Sigmoid colon (tissue), 7 donors: ENCODE data around the gene MAN2A2. TPM values are rescaled to one million over a fixed set of nuclear protein-coding genes. Genes with fewer than 3 reads are reported as not detected.

Source experiments
- DNase-seq: peaks from one replicate; pipeline ENCODE4 v3.0.0-alpha.2; 2019
- H3K27ac ChIP-seq, 4 donors: fragments of 200-600 bp; sonication (generic); one replicate each; pipeline ENCODE4 v1.5.1; 2016 to 2019; ENCODE audit warnings: mild to moderate bottlenecking in 1 of 4
- H3K27me3 ChIP-seq, 3 donors: fragments of 200-600 bp; sonication (generic); one replicate each; pipeline ENCODE4 v1.5.1; 2019; ENCODE audit warnings: mild to moderate bottlenecking in 1 of 3
- H3K36me3 ChIP-seq, 4 donors: fragments of 200-600 bp; sonication (generic); one replicate each; pipeline ENCODE4 v1.5.1; 2016 to 2019
- H3K4me1 ChIP-seq, 4 donors: fragments of 200-600 bp; sonication (generic); one replicate each; pipeline ENCODE4 v1.5.1; 2017 to 2019
- H3K4me3 ChIP-seq, 4 donors: fragments of 200-600 bp; sonication (generic); one replicate each; pipeline ENCODE4 v1.5.1; 2017 to 2019; ENCODE audit warnings: mild to moderate bottlenecking in 2 of 4, moderate library complexity in 1 of 4
- H3K9me3 ChIP-seq, 4 donors: fragments of 200-600 bp in 3 of 4; sonication (generic) in 3 of 4; one replicate each; pipeline versions ENCODE4 v1.5.1 to v1.6.1; 2013 to 2019
- EP300 ChIP-seq, 4 donors: sonication (generic); formaldehyde crosslinking; IDR thresholded peaks; one replicate each; pipeline ENCODE4 v1.6.1; 2017; ENCODE audit warnings: antibody characterized with exemption in 4 of 4
- POLR2A ChIP-seq, 2 donors: fragments of 450-650 bp; IDR thresholded peaks; one replicate each; pipeline ENCODE4 v1.6.1; 2016; ENCODE audit warnings: antibody characterized with exemption in 2 of 2, mild to moderate bottlenecking in 2 of 2, moderate library complexity in 2 of 2
- POLR2AphosphoS5 ChIP-seq, 4 donors: sonication (generic); formaldehyde crosslinking; IDR thresholded peaks; one replicate each; pipeline ENCODE4 v1.6.1; 2017; ENCODE audit warnings: antibody characterized with exemption in 4 of 4
- WGBS, 2 donors: extraction: QIAGEN DNeasy Blood & Tissue Kit; methylation state at CpG; one replicate each; pipeline ENCODE4 v1.1.7; 2013; 5-methylcytosine and 5-hydroxymethylcytosine counted together
- intact Hi-C: fragments of 100-400 bp; cut with DNase I; formaldehyde crosslinking; loops from one replicate; pipeline ENCODE4 v1.15.1; 2023
- polyA plus RNA-seq, 3 donors: library from polyadenylated mRNA; stranded (reverse); fragments of 200-250 nt; gene quantifications; one replicate each; pipeline ENCODE4 v1.2.3, GENCODE V29; 2013
- total RNA-seq, 4 donors: library from RNA; depleted of rRNA; stranded (reverse); fragments of >200 nt; gene quantifications; one replicate each; pipeline ENCODE4 v1.1.0, GENCODE V29; 2016
- TF ChIP-seq, protein P1 (sequence below), 4 experiments: fragments of 450-650 bp in 3 of 4; fragments of 200-600 bp in 1 of 4; IDR thresholded peaks; one replicate each; pipeline ENCODE4 v1.5.1; 2016 to 2019; ENCODE audit warnings: antibody characterized with exemption in 4 of 4, mild to moderate bottlenecking in 3 of 4, moderate library complexity in 2 of 4
- donor health status: healthy with polysubstance abuse.
- donor health status: Bipolar disorder and iron deficiency.
- donor health status: healthy.

MAN2A2 gene
- total and polyA plus RNA-seq, 7 donors: 3.7 to 57.6 (median 31.0) TPM

DNA sequence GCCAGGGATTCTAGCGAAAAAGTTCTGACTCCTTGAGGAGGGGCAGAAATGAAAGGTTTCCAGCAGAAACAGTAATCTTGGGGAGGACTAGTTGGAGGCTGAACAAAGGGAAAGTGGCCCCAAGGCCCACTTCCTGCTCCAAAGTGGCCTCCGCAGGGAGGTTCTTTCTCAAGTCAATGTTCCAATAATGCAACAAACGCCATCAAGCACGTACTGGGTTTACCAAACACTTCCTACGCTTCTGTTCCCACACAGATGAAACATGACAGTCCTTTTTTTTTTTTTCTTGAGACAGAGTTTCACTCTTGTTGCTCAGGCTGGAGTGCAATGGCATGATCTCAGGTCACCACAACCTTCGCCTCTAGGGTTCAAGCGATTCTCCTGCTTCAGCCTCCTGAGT, 42.0 kb downstream of the MAN2A2 start:
- WGBS, 2 donors: 88 to 96% methylated on average over 7 of the region's 7 CpGs
- Histone ChIP-seq H3K36me3 (peaks cover 40 to 99% (median 82%) of the 10 kb centered on the region in 4 donors), H3K4me1 (no peaks in the 10 kb centered on the region), H3K4me3 (no peak overlapping the region), H3K27me3 (no peaks in the 10 kb centered on the region), H3K27ac (no peak overlapping the region), H3K9me3 (no peaks in the 10 kb centered on the region)
- intact Hi-C loops: no loop called here
- TF ChIP-seq POLR2AphosphoS5 (IDR thresholded peaks at IDR 0.05) (no peak), EP300 (IDR thresholded peaks at IDR 0.05) (no peak), POLR2A (IDR thresholded peaks at IDR 0.05) (no peak)
- TF ChIP-seq, protein P1, sequence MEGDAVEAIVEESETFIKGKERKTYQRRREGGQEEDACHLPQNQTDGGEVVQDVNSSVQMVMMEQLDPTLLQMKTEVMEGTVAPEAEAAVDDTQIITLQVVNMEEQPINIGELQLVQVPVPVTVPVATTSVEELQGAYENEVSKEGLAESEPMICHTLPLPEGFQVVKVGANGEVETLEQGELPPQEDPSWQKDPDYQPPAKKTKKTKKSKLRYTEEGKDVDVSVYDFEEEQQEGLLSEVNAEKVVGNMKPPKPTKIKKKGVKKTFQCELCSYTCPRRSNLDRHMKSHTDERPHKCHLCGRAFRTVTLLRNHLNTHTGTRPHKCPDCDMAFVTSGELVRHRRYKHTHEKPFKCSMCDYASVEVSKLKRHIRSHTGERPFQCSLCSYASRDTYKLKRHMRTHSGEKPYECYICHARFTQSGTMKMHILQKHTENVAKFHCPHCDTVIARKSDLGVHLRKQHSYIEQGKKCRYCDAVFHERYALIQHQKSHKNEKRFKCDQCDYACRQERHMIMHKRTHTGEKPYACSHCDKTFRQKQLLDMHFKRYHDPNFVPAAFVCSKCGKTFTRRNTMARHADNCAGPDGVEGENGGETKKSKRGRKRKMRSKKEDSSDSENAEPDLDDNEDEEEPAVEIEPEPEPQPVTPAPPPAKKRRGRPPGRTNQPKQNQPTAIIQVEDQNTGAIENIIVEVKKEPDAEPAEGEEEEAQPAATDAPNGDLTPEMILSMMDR (IDR thresholded peaks at IDR 0.05): no peak
- DNase-seq: no peak

DNA sequence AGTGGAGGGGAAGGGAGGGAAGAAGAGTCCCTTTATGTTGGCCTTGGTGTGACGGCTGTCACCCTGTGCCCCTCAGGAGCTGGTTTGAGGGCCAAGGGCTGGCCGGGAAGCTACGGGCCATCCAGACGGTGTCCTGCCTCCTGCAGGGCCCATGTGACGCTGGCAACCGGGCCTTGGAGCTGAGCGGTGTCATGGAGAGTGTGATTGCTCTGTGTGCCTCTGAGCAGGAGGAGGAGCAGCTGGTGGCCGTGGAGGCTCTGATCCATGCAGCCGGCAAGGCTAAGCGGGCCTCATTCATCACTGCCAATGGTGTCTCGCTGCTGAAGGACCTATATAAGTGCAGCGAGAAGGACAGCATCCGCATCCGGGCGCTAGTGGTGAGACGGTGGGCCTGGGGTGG, 43.4 kb downstream of the MAN2A2 start:
- H3K4me1 ChIP-seq: no peaks in the 10 kb centered on the region
- intact Hi-C loops: no loop called here
- H3K27ac ChIP-seq: no peak overlapping the region
- no peak overlapping the region for H3K4me3 ChIP-seq
- DNase-seq: no peak
- no peaks in the 10 kb centered on the region for H3K27me3 ChIP-seq
- H3K36me3 ChIP-seq: peaks cover 34 to 99% (median 80%) of the 10 kb centered on the region in 4 donors
- no peaks in the 10 kb centered on the region for H3K9me3 ChIP-seq
- TF ChIP-seq EP300 (IDR thresholded peaks at IDR 0.05): no peak
- TF ChIP-seq, protein P1 (IDR thresholded peaks at IDR 0.05): no peak
- no peak for TF ChIP-seq POLR2AphosphoS5 (IDR thresholded peaks at IDR 0.05)
- TF ChIP-seq POLR2A (IDR thresholded peaks at IDR 0.05): no peak
- WGBS, 2 donors: 94 to 96% methylated on average over 16 of the region's 16 CpGs

DNA sequence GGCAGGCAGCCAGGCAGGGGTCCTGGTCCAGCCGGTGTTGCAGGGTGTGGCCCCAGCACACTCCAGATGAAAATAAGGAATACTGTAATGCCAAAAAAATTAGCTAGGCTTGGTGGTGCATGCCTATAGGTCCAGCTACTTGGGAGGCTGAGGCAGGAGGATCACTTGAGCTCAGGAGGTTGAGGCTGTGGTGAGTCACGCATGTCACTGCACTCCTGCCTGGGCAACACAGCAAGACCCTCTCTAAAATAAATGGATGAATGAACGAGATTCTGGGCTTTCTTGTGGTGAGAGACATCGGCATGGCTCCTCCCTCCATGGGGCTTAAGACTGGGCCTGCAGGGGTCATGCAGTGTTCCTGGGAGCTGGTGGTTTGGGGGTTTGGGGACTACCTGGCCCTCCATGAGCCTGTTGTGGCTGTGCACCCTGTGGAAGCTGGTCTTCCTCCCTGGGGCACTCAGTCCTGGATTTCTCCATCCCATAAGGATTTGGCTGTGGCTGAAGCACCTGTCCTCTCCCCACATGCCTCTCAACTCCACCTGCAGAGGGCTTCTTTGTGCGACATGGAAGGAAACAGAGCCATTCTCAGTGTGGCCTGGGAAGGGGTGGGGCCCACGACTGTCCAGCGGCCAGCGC, 44.0 kb downstream of the MAN2A2 start:
- Histone ChIP-seq H3K4me1 (no peaks in the 10 kb centered on the region), H3K27me3 (no peaks in the 10 kb centered on the region), H3K27ac (no peak overlapping the region), H3K4me3 (no peak overlapping the region), H3K36me3 (peaks cover 32 to 99% (median 77%) of the 10 kb centered on the region in 4 donors), H3K9me3 (no peaks in the 10 kb centered on the region)
- TF ChIP-seq POLR2AphosphoS5 (IDR thresholded peaks at IDR 0.05) (no peak), EP300 (IDR thresholded peaks at IDR 0.05) (no peak), POLR2A (IDR thresholded peaks at IDR 0.05) (no peak)
- TF ChIP-seq, protein P1 (IDR thresholded peaks at IDR 0.05): no peak
- WGBS, 2 donors: 86 to 93% methylated on average over 8 of the region's 8 CpGs
- no peak for DNase-seq
- intact Hi-C loops: no loop called here

DNA sequence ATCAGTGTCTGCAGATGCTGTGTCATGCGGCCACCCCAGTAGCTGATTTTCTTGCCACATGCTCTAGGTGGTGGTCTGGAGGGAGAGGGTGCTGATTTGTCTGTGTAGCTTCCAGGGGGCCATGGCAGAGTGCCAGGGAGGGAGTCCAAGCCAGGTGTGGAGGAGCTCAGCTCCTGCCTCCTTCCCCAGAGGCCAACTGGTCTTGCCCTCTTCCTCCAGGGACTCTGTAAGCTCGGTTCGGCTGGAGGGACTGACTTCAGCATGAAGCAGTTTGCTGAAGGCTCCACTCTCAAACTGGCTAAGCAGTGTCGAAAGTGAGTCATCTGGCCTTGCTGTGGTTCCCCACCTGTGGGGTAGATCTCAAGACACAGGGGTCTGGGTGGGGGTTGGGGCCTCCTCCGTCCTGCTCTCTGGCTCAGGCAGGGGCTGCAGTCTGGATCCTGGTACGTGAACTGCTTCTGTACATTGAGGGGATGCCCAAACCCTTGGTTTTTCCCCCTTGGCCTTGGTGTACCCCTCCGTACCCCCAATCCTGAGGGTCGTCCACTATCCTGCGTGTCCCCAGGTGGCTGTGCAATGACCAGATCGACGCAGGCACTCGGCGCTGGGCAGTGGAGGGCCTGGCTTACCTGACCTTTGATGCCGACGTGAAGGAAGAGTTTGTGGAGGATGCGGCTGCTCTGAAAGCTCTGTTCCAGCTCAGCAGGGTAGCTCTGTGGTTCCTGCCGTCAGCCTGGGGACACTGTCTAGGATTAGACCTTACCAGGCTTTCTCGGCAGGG, 44.7 kb downstream of the MAN2A2 start:
- DNase-seq: no peak
- Histone ChIP-seq H3K36me3 (peaks cover 32 to 99% (median 72%) of the 10 kb centered on the region in 4 donors), H3K27ac (no peak overlapping the region), H3K27me3 (no peaks in the 10 kb centered on the region), H3K4me3 (no peak overlapping the region), H3K9me3 (no peaks in the 10 kb centered on the region), H3K4me1 (no peaks in the 10 kb centered on the region)
- TF ChIP-seq POLR2AphosphoS5 (IDR thresholded peaks at IDR 0.05): no peak
- TF ChIP-seq, protein P1 (IDR thresholded peaks at IDR 0.05): no peak
- TF ChIP-seq EP300 (IDR thresholded peaks at IDR 0.05): no peak
- TF ChIP-seq POLR2A (IDR thresholded peaks at IDR 0.05): no peak
- WGBS, 2 donors: 90 to 96% methylated on average over 18 of the region's 18 CpGs
- intact Hi-C loops: no loop called here
